SK-N-SH (cell line): ENCODE results near the gene MIGA1.

Experiments
- EP300 ChIP-seq, 2 experiments: IDR thresholded peaks; 2 replicates each; pipeline versions ENCODE4 v1.4.0 to v1.6.1; 2012; ENCODE audit warnings: borderline replicate concordance in 1 of 2, low read depth in 1 of 2, low read length in 1 of 2
- POLR2AphosphoS5 ChIP-seq: IDR thresholded peaks from 2 replicates; pipeline ENCODE4 v1.6.1; 2012; ENCODE audit warnings: low read depth, low read length
- SMC3 ChIP-seq: IDR thresholded peaks from 2 replicates; pipeline ENCODE4 v1.6.1; 2012; ENCODE audit warnings: low read depth, low read length, improper control_type of control experiment
- TF ChIP-seq, protein P1 (sequence below): fragments of 200-600 bp; sonication (generic); IDR thresholded peaks from 2 replicates; pipeline ENCODE4 v1.6.1; 2017; ENCODE audit warnings: antibody characterized with exemption, mild to moderate bottlenecking, moderate library complexity

- TF ChIP-seq SMC3, result no peak
- TF ChIP-seq, protein P1, sequence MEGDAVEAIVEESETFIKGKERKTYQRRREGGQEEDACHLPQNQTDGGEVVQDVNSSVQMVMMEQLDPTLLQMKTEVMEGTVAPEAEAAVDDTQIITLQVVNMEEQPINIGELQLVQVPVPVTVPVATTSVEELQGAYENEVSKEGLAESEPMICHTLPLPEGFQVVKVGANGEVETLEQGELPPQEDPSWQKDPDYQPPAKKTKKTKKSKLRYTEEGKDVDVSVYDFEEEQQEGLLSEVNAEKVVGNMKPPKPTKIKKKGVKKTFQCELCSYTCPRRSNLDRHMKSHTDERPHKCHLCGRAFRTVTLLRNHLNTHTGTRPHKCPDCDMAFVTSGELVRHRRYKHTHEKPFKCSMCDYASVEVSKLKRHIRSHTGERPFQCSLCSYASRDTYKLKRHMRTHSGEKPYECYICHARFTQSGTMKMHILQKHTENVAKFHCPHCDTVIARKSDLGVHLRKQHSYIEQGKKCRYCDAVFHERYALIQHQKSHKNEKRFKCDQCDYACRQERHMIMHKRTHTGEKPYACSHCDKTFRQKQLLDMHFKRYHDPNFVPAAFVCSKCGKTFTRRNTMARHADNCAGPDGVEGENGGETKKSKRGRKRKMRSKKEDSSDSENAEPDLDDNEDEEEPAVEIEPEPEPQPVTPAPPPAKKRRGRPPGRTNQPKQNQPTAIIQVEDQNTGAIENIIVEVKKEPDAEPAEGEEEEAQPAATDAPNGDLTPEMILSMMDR, result no peak
- no peak for TF ChIP-seq POLR2AphosphoS5
- no peak for TF ChIP-seq EP300 (IDR thresholded peaks at IDR 0.05; ENCODE audit: borderline replicate concordance in 1 of 2, low read depth in 1 of 2, low read length in 1 of 2)
These were observed 111.8 kb downstream of the MIGA1 start for GRCh38 chr1:77891200-77891599.
